Ishikawa (cell line): ENCODE data around the gene NCL.
A peak's percentile ranks its signal among the peaks of the same experiment; 100 is the strongest.

ENCODE experiments used
- CEBPB ChIP-seq: IDR thresholded peaks from 2 replicates; pipeline ENCODE4 v1.6.1; 2012
- CREB1 ChIP-seq: IDR thresholded peaks from 2 replicates; pipeline ENCODE4 v1.6.1; 2012; ENCODE audit warnings: low read depth
- EGR1 ChIP-seq: IDR thresholded peaks from 2 replicates; pipeline ENCODE4 v1.6.1; 2012
- EP300 ChIP-seq: IDR thresholded peaks from 2 replicates; pipeline ENCODE4 v1.6.1; 2012; ENCODE audit warnings: borderline replicate concordance
- FOXM1 ChIP-seq: IDR thresholded peaks from 2 replicates; pipeline ENCODE4 v1.6.1; 2012; ENCODE audit warnings: low read depth, borderline replicate concordance
- MAX ChIP-seq: IDR thresholded peaks from 2 replicates; pipeline ENCODE4 v1.6.1; 2012
- NFIC ChIP-seq: IDR thresholded peaks from 2 replicates; pipeline ENCODE4 v1.6.1; 2012
- RAD21 ChIP-seq: IDR thresholded peaks from 2 replicates; pipeline ENCODE4 v1.6.1; 2012; ENCODE audit warnings: low read depth
- REST ChIP-seq: IDR thresholded peaks from 2 replicates; pipeline ENCODE4 v1.6.1; 2012; ENCODE audit warnings: low read depth, mild to moderate bottlenecking
- TAF1 ChIP-seq: IDR thresholded peaks from 2 replicates; pipeline ENCODE4 v1.6.1; 2012; ENCODE audit warnings: low read depth, mild to moderate bottlenecking
- TCF12 ChIP-seq: IDR thresholded peaks from 2 replicates; pipeline ENCODE4 v1.6.1; 2012; ENCODE audit warnings: low read depth
- TEAD4 ChIP-seq: IDR thresholded peaks from 2 replicates; pipeline ENCODE4 v1.6.1; 2012
- USF1 ChIP-seq: IDR thresholded peaks from 2 replicates; pipeline ENCODE4 v1.6.1; 2012
- YY1 ChIP-seq: IDR thresholded peaks from 2 replicates; pipeline ENCODE4 v1.6.1; 2012; ENCODE audit warnings: low read depth
- ZBTB7A ChIP-seq: IDR thresholded peaks from 2 replicates; pipeline ENCODE4 v1.6.1; 2012; ENCODE audit warnings: low read depth

Gene NCL

GRCh38 chr2:231411237-231411636 lies 53.0 kb downstream of the NCL start:
- TF ChIP-seq CEBPB (no peak), TEAD4 (no peak), MAX (no peak), NFIC (no peak), REST (no peak), EP300 (no peak), USF1 (no peak), TCF12 (no peak), RAD21 (no peak), FOXM1 (no peak), YY1 (no peak), CREB1 (no peak), ZBTB7A (no peak), TAF1 (no peak), EGR1 (no peak)

- TF ChIP-seq TEAD4 (no peak), REST (no peak), MAX (no peak), ZBTB7A (no peak), CREB1 (no peak), NFIC (no peak), USF1 (no peak), CEBPB (no peak), FOXM1 (no peak), YY1 (no peak), EP300 (no peak)
Observed at GRCh38 chr2:231410293-231411004, 53.8 kb downstream of the NCL start.

- TF ChIP-seq TCF12 (no peak), CREB1 (no peak), REST (no peak), TAF1 (no peak)
Observed at GRCh38 chr2:231409776-231410175, 54.5 kb downstream of the NCL start.

- TF ChIP-seq RAD21, result peak; percentile 57
Observed at GRCh38 chr2:231405601-231406367, 58.5 kb downstream of the NCL start.
